GM12878 (cell line): ENCODE measurements around the gene LAYN. TPM values are rescaled to one million over a fixed set of nuclear protein-coding genes. Genes with fewer than 3 reads are reported as not detected.

Experiments used
- ATAC-seq: fragments of 200-7000 bp; cut with Tn5 transposase; 3 replicates; pipeline ENCODE4 v1.9.1; 2020; ENCODE audit warnings: mild to moderate bottlenecking, moderate library complexity
- BruUV-seq: library from RNA; stranded (reverse); fragments of 400-500 nt; replicated peaks from 2 replicates; lab custom pipeline; 2021; lab: Mats Ljungman, UMichigan
- CTCF ChIA-PET: fragments of 300-600 bp; sonication (Branson Sonifier 250); formaldehyde crosslinking; extraction: SDS; loops from one replicate; lab custom pipeline; 2021; ENCODE audit warnings: inconsistent platforms; lab: Yijun Ruan, JAX
- POLR2A ChIA-PET: fragments of 350-600 bp; formaldehyde crosslinking; extraction: SDS; loops from one replicate; lab custom pipeline; 2021; ENCODE audit warnings: inconsistent platforms; lab: Charles Lee
- RAD21 ChIA-PET: fragments of 300-600 bp; sonication (Branson Sonifier 250); formaldehyde crosslinking; loops from one replicate; lab custom pipeline; 2023; ENCODE audit warnings: antibody characterized with exemption; ENCODE audit not compliant: unreplicated experiment; lab: Charles Lee
- SMC1A ChIA-PET: fragments of 300-600 bp; sonication (Branson Sonifier 250); formaldehyde crosslinking; loops from one replicate; lab custom pipeline; 2023; ENCODE audit not compliant: unreplicated experiment, uncharacterized antibody; lab: Charles Lee
- DNase-seq: peaks from one replicate; pipeline ENCODE4 v3.0.0-alpha.2; 2011; ENCODE audit warnings: low read depth, low spot score
- FAIRE-seq: peaks from 3 replicates; lab custom pipeline; 2011; peaks lifted over from hg19 to GRCh38; lab: Jason Lieb, UNC
- H2AFZ ChIP-seq: 2 replicates; pipeline ENCODE4 v1.6.0; 2011; ENCODE audit warnings: low read depth, low read length, control low read depth; ENCODE audit not compliant: control insufficient read depth
- H3K27ac ChIP-seq: 2 replicates; pipeline ENCODE4 v1.5.1; 2011; ENCODE audit warnings: control low read depth; ENCODE audit not compliant: control insufficient read depth, insufficient read depth
- H3K27me3 ChIP-seq, 2 experiments: replicated peaks in 1 of 2; 2 replicates each; pipeline versions ENCODE4 v1.6.0 to v1.6.1; 2011; ENCODE audit warnings: low read length in 1 of 2; ENCODE audit not compliant: control insufficient read depth in 2 of 2, insufficient read depth in 2 of 2
- H3K36me3 ChIP-seq, 2 experiments: 2 replicates each; pipeline ENCODE4 v1.5.1; 2011; ENCODE audit warnings: low read length in 1 of 2; ENCODE audit not compliant: control insufficient read depth in 2 of 2, insufficient read depth in 2 of 2
- H3K4me1 ChIP-seq: 2 replicates; pipeline ENCODE4 v1.6.1; 2011; ENCODE audit warnings: mild to moderate bottlenecking, low read length, moderate library complexity, mixed read lengths; ENCODE audit not compliant: control insufficient read depth, insufficient read depth
- H3K4me2 ChIP-seq: 2 replicates; pipeline ENCODE4 v1.6.0; 2011; ENCODE audit warnings: control low read depth; ENCODE audit not compliant: control insufficient read depth, insufficient read depth
- H3K4me3 ChIP-seq: fragments of 200-600 bp; sonication (generic); 2 replicates; pipeline ENCODE4 v1.5.1; 2016
- H3K79me2 ChIP-seq: 2 replicates; pipeline ENCODE4 v1.6.0; 2011; ENCODE audit warnings: low read length; ENCODE audit not compliant: control insufficient read depth, insufficient read depth
- H3K9ac ChIP-seq: 2 replicates; pipeline ENCODE4 v1.8.0; 2011; ENCODE audit warnings: low read length, control low read depth, mixed read lengths; ENCODE audit not compliant: control insufficient read depth, insufficient read depth
- H3K9me3 ChIP-seq: replicated peaks from 3 replicates; pipeline ENCODE4 v1.5.1; 2011; ENCODE audit warnings: mild to moderate bottlenecking, low read length; ENCODE audit not compliant: control insufficient read depth, insufficient read depth
- H4K20me1 ChIP-seq: 2 replicates; pipeline ENCODE4 v1.6.0; 2011; ENCODE audit not compliant: control insufficient read depth, insufficient read depth
- ATF2 ChIP-seq: IDR thresholded peaks from 2 replicates; pipeline ENCODE4 v1.6.1; 2012; ENCODE audit warnings: low read length, inconsistent platforms
- BCLAF1 ChIP-seq: fragments of 450-650 bp; IDR thresholded peaks from 2 replicates; pipeline ENCODE4 v1.6.1; 2017; ENCODE audit warnings: antibody characterized with exemption, mild to moderate bottlenecking, moderate library complexity
- CTCF ChIP-seq, 3 experiments: IDR thresholded peaks in 2 of 3; conservative IDR thresholded peaks in 1 of 3; 2 replicates each; pipeline ENCODE4 v1.5.1; 2011; ENCODE audit warnings: low read depth in 3 of 3, low read length in 3 of 3, mild to moderate bottlenecking in 3 of 3, control low read depth in 2 of 3, moderate library complexity in 2 of 3, inconsistent platforms in 1 of 3, mixed read lengths in 1 of 3; ENCODE audit not compliant: control insufficient read depth in 2 of 3, insufficient read depth in 1 of 3; ENCODE audit errors: extremely low read depth in 1 of 3
- ESRRA ChIP-seq: IDR thresholded peaks from 2 replicates; pipeline ENCODE4 v1.6.1; 2012; ENCODE audit warnings: mild to moderate bottlenecking, low read length, improper control_type of control experiment
- FOXM1 ChIP-seq: IDR thresholded peaks from 2 replicates; pipeline ENCODE4 v1.6.1; 2012; ENCODE audit warnings: low read depth, mild to moderate bottlenecking, inconsistent platforms, low read length, moderate library complexity
- HCFC1 ChIP-seq: fragments of 150-350 bp; IDR thresholded peaks from 2 replicates; pipeline ENCODE4 v1.6.1; 2014; ENCODE audit warnings: low read length
- JUNB ChIP-seq: IDR thresholded peaks from 2 replicates; pipeline ENCODE4 v1.6.1; 2016; ENCODE audit warnings: antibody characterized with exemption, mild to moderate bottlenecking
- MYB ChIP-seq: fragments of 150-350 bp; IDR thresholded peaks from 2 replicates; pipeline ENCODE4 v1.6.1; 2014; ENCODE audit warnings: mild to moderate bottlenecking, low read depth, low read length, borderline replicate concordance
- NFYA ChIP-seq: IDR thresholded peaks from 2 replicates; pipeline ENCODE4 v1.6.1; 2011; ENCODE audit warnings: low read depth, mild to moderate bottlenecking, low read length, improper control_type of control experiment, borderline replicate concordance
- PKNOX1 ChIP-seq: fragments of 450-650 bp; IDR thresholded peaks from 2 replicates; pipeline ENCODE4 v1.6.1; 2016; ENCODE audit warnings: mild to moderate bottlenecking
- POLR2AphosphoS5 ChIP-seq: IDR thresholded peaks from 2 replicates; pipeline ENCODE4 v1.6.1; 2011; ENCODE audit warnings: mild to moderate bottlenecking, low read length, inconsistent platforms
- SMC3 ChIP-seq: IDR thresholded peaks from 2 replicates; pipeline ENCODE4 v1.6.1; 2011; ENCODE audit warnings: low read length, improper control_type of control experiment, borderline replicate concordance
- SREBF1 ChIP-seq: IDR thresholded peaks from 2 replicates; pipeline ENCODE4 v1.6.1; 2012; ENCODE audit warnings: mild to moderate bottlenecking, low read length
- STAT3 ChIP-seq: IDR thresholded peaks from 2 replicates; pipeline ENCODE4 v1.6.1; 2011; ENCODE audit warnings: low read depth, low read length, improper control_type of control experiment
- SUPT20H ChIP-seq: IDR thresholded peaks from 2 replicates; pipeline ENCODE4 v1.6.1; 2011; ENCODE audit warnings: low read depth, mild to moderate bottlenecking, low read length, moderate library complexity, borderline replicate concordance; ENCODE audit not compliant: control insufficient read depth
- WGBS: methylation state at CpG from one replicate; pipeline ENCODE4 v1.1.6; 2016; ENCODE audit warnings: low lambda C conversion rate; ENCODE audit not compliant: insufficient replicate concordance, insufficient coverage; ENCODE audit errors: missing lambda C conversion rate; 5-methylcytosine and 5-hydroxymethylcytosine counted together
- in situ Hi-C: fragments of 300-500 bp; cut with MboI; formaldehyde crosslinking; loops from 9 replicates; pipeline ENCODE4 v1.14.3; 2018; ENCODE audit warnings: mixed read lengths
- intact Hi-C: fragments of 100-400 bp; cut with micrococcal nuclease; formaldehyde crosslinking; loops from one replicate; pipeline ENCODE4 v1.14.2; 2022; ENCODE audit not compliant: unreplicated experiment
- polyA plus RNA-seq, 11 experiments: library from polyadenylated mRNA; depleted of rRNA in 4 of 11; unstranded in 6 of 11; stranded (reverse) in 5 of 11; fragments of >200 nt; fragmentation: Nextera tagmentation in 4 of 11; fragmentation: Illumina TruSeq in 1 of 11; extraction: Ambion mirVana in 4 of 11; extraction: Trizol in 1 of 11; gene quantifications; 1 replicate in 1 of 11; 2 replicates in 10 of 11; pipeline versions ENCODE4 v1.2.1 to v1.2.3, GENCODE V29; 2011 to 2016; ENCODE audit warnings: inconsistent platforms in 2 of 11, missing spikeins in 2 of 11, low read depth in 1 of 11
- total RNA-seq, 4 experiments: library from RNA; depleted of rRNA in 3 of 4; stranded (reverse); fragments of >200 nt in 3 of 4; fragmentation: Illumina TruSeq in 1 of 4; extraction: Trizol in 1 of 4; gene quantifications; 2 replicates each; pipeline versions ENCODE4 v1.2.1 to v1.2.3, GENCODE V29; 2013 to 2021
- TF ChIP-seq, protein P1 (sequence below): fragments of 150-350 bp; IDR thresholded peaks from 2 replicates; pipeline ENCODE4 v1.6.1; 2014; ENCODE audit warnings: mild to moderate bottlenecking, low read depth, low read length

The LAYN gene
- total and polyA plus RNA-seq, 10 of the 15 experiments (the other 5 are each of a cell fraction or from before 2014, with no cell fraction given): 0.06 to 0.14 (median 0.10) TPM; not detected in 7

- H3K27ac ChIP-seq: no peak overlapping the region
- no peaks in the 10 kb centered on the region for H3K9me3 ChIP-seq
- H3K4me2 ChIP-seq: no peak overlapping the region
- CTCF ChIA-PET: no interaction called here
- POLR2A ChIA-PET: no interaction called here
- no peaks in the 10 kb centered on the region for H3K79me2 ChIP-seq
- no peaks in the 10 kb centered on the region for H4K20me1 ChIP-seq
- no peaks in the 10 kb centered on the region for H3K4me1 ChIP-seq
- H2AFZ ChIP-seq: no peak overlapping the region
- SMC1A ChIA-PET: no interaction called here
- H3K36me3 ChIP-seq: no peaks in the 10 kb centered on the region
- BruUV-seq: no TSS peak
- H3K4me3 ChIP-seq: no peak overlapping the region
- ATAC-seq: no peak
- intact Hi-C loops (no loop called here), in situ Hi-C loops (no loop called here)
- RAD21 ChIA-PET: no interaction called here
- DNase-seq: no peak
- FAIRE-seq: no peak
- no peak overlapping the region for H3K9ac ChIP-seq
- peaks cover 0 to 2% of the 10 kb centered on the region in 2 experiments; a peak in 2 of 4 replicates for H3K27me3 ChIP-seq
- WGBS: 86% methylated on average over 1 of the region's 1 CpG
- TF ChIP-seq NFYA (no peak), PKNOX1 (no peak), ESRRA (no peak), SMC3 (no peak), FOXM1 (no peak), CTCF (IDR thresholded peaks at IDR 0.05 in 2 of 3, conservative IDR thresholded peaks at IDR 0.05 in 1 of 3; ENCODE audit: control insufficient read depth in 2 of 3, extremely low read depth in 1 of 3, insufficient read depth in 1 of 3, low read depth in 3 of 3, low read length in 3 of 3) (no peak), MYB (no peak), POLR2AphosphoS5 (no peak), HCFC1 (no peak), STAT3 (no peak), SREBF1 (no peak), SUPT20H (no peak), JUNB (no peak), ATF2 (no peak), BCLAF1 (no peak)
- TF ChIP-seq, protein P1, sequence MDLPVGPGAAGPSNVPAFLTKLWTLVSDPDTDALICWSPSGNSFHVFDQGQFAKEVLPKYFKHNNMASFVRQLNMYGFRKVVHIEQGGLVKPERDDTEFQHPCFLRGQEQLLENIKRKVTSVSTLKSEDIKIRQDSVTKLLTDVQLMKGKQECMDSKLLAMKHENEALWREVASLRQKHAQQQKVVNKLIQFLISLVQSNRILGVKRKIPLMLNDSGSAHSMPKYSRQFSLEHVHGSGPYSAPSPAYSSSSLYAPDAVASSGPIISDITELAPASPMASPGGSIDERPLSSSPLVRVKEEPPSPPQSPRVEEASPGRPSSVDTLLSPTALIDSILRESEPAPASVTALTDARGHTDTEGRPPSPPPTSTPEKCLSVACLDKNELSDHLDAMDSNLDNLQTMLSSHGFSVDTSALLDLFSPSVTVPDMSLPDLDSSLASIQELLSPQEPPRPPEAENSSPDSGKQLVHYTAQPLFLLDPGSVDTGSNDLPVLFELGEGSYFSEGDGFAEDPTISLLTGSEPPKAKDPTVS: no peak
Observed at GRCh38 chr11:111527279-111527678, 13.2 kb upstream of the LAYN start.
